IPS-15b (cell line): ENCODE results near the gene LCN12.
A peak's percentile ranks its signal among the peaks of the same experiment; 100 is the strongest.

Experiments used
- H3K27me3 ChIP-seq: one replicate; pipeline ENCODE4 v1.6.1; 2013; ENCODE audit warnings: low read length; ENCODE audit not compliant: control insufficient read depth, insufficient read depth
- H3K36me3 ChIP-seq: one replicate; pipeline ENCODE4 v1.6.1; 2013; ENCODE audit warnings: low read length; ENCODE audit not compliant: control insufficient read depth, insufficient read depth
- H3K4me1 ChIP-seq: one replicate; pipeline ENCODE4 v1.6.1; 2013; ENCODE audit warnings: mild to moderate bottlenecking, low read length; ENCODE audit not compliant: control insufficient read depth, insufficient read depth
- H3K4me3 ChIP-seq: one replicate; pipeline ENCODE4 v1.5.1; 2013; ENCODE audit warnings: low read depth, low read length
- H3K9ac ChIP-seq: one replicate; pipeline ENCODE4 v1.6.1; 2013; ENCODE audit warnings: low read depth, mild to moderate bottlenecking, low read length
- H3K9me3 ChIP-seq: one replicate; pipeline ENCODE4 v1.6.1; 2013; ENCODE audit warnings: mild to moderate bottlenecking, low read length; ENCODE audit not compliant: control insufficient read depth, insufficient read depth

Gene LCN12

DNA sequence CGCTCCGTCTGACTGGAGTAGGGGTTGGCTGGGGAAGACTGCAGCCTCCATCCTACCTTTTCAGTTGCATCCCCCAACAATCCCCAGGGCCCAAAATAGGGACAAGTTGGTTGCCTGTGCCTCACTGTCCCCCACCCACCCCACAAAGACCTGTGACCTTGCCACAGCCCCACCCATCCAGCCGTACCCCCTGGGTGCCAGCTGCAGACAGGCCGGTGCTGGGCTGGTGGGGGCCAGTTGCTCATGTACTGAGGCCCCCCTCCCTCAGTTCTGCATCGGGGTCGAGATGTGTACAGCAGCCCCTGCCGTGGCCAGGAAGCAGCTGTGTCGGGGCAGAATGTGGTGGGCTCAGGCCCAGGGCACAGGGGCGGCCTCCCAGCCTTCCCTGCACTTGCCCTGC is 31.1 kb downstream of the LCN12 start:
- Histone ChIP-seq H3K36me3 (no peaks in the 10 kb centered on the region), H3K4me3 (no peak overlapping the region), H3K9ac (no peak overlapping the region), H3K4me1 (no peaks in the 10 kb centered on the region), H3K9me3 (no peaks in the 10 kb centered on the region), H3K27me3 (peaks cover 15% of the 10 kb centered on the region)

DNA sequence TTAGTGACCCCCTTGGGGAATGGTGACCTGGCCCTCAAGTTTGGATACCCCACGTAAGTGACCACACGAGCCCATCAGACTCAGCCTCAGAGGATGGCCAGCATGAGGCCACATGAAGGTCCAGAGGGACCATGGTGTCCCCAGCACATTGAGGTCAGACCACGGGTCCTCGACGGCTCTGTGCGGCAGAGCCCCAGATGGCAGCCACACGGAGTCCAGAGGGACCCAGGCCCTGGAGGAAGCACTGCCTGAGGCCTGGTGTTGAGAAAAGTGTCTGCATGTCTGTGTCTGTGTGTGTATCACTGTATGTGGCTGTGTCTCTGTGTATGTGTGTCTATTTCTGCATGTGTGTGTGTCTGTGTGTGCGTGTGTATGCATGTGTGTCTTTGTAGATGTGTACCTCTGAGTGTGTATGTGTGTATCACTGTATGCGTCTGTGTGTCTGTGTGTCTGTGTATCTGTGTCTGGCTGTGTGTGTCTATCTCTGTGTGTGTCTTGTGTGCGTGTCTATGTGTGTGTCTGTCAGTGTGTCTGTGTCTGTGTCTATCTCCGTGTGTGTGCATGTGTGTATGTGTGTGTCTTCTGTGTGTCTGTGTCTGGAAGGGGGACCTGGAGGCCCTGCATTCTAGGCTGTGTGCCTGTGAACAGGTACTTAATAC is 31.7 kb downstream of the LCN12 start:
- no peaks in the 10 kb centered on the region for H3K9me3 ChIP-seq
- no peaks in the 10 kb centered on the region for H3K36me3 ChIP-seq
- H3K27me3 ChIP-seq: peaks cover 15% of the 10 kb centered on the region
- H3K4me3 ChIP-seq: no peak overlapping the region
- H3K9ac ChIP-seq: no peak overlapping the region
- no peaks in the 10 kb centered on the region for H3K4me1 ChIP-seq

DNA sequence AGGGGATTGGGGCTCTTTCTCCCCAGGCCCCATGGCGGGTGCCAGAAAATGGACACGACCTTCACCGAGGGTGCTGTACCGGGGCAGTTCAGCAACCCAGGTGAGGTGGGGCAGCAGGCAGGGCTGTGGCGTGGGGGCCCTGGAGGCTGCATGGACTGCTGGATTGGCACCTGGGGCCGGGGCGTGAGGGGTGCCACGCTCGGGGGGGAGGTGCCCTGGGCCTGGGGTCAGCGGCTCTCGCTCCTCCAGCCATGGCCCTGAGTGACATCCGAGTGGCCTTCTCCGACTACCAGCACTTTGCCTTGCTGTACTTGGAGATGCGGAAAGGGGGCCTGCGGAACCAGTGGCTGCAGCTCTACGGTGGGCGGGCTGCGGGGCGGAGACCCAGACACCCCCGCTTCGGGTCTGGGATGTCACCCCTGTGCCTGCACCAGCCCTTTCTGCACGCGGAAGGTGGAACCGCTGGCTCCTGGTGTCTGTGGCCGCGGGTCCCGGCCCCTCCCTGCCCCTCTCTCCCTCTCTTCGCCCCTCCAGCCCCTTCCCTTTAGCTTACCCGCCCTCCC is 32.5 kb downstream of the LCN12 start:
- Histone ChIP-seq H3K4me3 (peak overlapping the region; percentile 37), H3K4me1 (no peaks in the 10 kb centered on the region), H3K27me3 (peaks cover 15% of the 10 kb centered on the region), H3K9ac (no peak overlapping the region), H3K9me3 (no peaks in the 10 kb centered on the region), H3K36me3 (no peaks in the 10 kb centered on the region)

GRCh38 chr9:136985027-136985602 is 33.0 kb downstream of the LCN12 start:
- Histone ChIP-seq H3K4me3 (peak overlapping the region; percentile 37), H3K27me3 (peaks cover 15% of the 10 kb centered on the region), H3K36me3 (no peaks in the 10 kb centered on the region), H3K9ac (no peak overlapping the region), H3K9me3 (no peaks in the 10 kb centered on the region), H3K4me1 (no peaks in the 10 kb centered on the region)

GRCh38 chr9:136985853-136986252 is 33.8 kb downstream of the LCN12 start:
- peaks cover 19% of the 10 kb centered on the region for H3K27me3 ChIP-seq
- peaks cover 4% of the 10 kb centered on the region for H3K9me3 ChIP-seq
- H3K4me3 ChIP-seq: no peak overlapping the region
- H3K9ac ChIP-seq: no peak overlapping the region
- no peaks in the 10 kb centered on the region for H3K4me1 ChIP-seq
- no peaks in the 10 kb centered on the region for H3K36me3 ChIP-seq

- Histone ChIP-seq H3K9ac (no peak overlapping the region), H3K4me3 (no peak overlapping the region), H3K4me1 (no peaks in the 10 kb centered on the region), H3K27me3 (peaks cover 26% of the 10 kb centered on the region), H3K9me3 (peaks cover 4% of the 10 kb centered on the region), H3K36me3 (no peaks in the 10 kb centered on the region)
These were observed 36.8 kb downstream of the LCN12 start for GRCh38 chr9:136988872-136989271.

DNA sequence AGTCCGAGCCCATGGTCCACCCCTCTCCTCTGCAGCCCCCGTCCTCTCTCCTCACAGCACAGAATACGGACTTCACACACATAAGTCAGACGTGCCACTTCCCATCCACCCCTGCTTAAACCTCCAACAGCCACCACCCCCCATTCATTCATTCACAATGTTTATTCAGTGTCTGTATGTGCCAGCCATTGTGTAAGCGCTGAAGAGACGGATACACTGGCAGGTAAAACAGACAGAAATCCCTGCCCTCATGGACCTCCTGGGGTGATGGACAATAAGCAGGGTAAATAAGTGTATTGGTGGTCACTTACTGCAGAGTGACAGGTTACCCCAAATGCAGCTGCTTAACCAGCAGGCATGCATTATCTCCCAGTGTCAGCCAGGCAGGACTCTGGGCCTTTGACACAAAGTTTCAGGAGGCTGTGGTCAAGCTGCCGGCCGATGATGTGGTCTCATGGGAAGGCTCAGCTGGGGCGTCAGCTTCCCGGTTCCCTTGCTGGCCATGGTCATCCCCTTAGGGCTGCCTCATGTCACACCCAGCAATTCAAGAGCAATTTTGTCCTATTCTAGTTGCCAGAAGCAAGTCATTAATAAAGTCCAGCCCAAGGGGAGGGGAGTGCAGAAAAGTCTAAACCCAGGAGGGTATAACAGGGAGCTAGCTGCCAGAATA is 38.3 kb downstream of the LCN12 start:
- H3K27me3 ChIP-seq: peaks cover 19% of the 10 kb centered on the region
- no peak overlapping the region for H3K9ac ChIP-seq
- no peaks in the 10 kb centered on the region for H3K4me1 ChIP-seq
- H3K9me3 ChIP-seq: peaks cover 4% of the 10 kb centered on the region
- H3K4me3 ChIP-seq: no peak overlapping the region
- H3K36me3 ChIP-seq: no peaks in the 10 kb centered on the region

DNA sequence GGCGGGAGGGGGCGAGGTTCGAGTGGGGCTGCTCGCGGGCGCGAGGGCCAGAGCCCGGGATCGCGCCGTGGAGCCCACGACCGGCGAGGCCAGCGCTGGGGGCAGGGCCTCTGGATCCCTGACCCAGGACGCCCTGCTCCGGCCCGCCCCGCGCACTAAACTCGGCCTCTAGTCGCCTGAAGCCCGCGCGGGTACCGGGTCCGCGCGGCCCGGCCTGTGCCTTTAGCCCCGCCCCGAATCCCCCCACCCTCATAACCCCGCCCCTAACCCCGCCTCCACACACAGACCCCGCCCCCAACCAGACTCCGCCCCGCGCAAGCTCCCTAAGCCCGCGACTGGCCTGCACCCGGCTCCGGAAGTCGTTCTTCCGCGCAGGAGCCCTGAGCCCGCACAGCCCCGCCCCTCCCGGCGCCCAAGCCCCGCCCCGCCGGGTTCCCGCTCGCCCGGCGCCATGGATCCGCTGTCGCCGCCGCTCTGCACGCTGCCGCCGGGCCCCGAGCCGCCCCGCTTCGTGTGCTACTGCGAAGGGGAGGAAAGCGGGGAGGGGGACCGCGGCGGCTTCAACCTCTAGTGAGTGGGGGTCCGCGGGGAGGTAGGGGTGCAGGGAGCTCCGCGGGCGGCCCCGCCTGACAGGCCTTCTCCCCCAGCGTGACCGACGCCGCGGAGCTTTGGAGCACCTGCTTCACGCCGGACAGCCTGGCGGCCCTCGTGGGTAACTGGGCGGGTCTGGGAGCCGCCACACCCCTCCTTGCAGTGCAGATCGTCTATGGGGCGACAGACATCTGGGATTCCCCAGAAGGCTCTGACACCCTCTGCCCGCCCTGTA is 40.1 kb downstream of the LCN12 start, which contains the start of gene PAXX:
PAXX (plus strand) TSS at position 430 of the 826 bp plus-strand sequence; CDS start at position 452, 22 bp downstream.
- H3K4me3 ChIP-seq: peak within 1 kb of the TSS; percentile 73
- H3K4me1 ChIP-seq: peaks cover 4% of the 10 kb centered on the region
- H3K9ac ChIP-seq: peak within 1 kb of the TSS; percentile 47
- H3K27me3 ChIP-seq: peaks cover 17% of the 10 kb centered on the region
- peaks cover 4% of the 10 kb centered on the region for H3K9me3 ChIP-seq
- H3K36me3 ChIP-seq: no peaks in the 10 kb centered on the region

- Histone ChIP-seq H3K9me3 (peaks cover 4% of the 10 kb centered on the region), H3K36me3 (no peaks in the 10 kb centered on the region), H3K9ac (peak overlapping the region; percentile 47), H3K4me1 (peaks cover 5% of the 10 kb centered on the region), H3K27me3 (peaks cover 17% of the 10 kb centered on the region), H3K4me3 (peak overlapping the region; percentile 73)
These were observed 40.8 kb downstream of the LCN12 start for GRCh38 chr9:136992819-136993369.

DNA sequence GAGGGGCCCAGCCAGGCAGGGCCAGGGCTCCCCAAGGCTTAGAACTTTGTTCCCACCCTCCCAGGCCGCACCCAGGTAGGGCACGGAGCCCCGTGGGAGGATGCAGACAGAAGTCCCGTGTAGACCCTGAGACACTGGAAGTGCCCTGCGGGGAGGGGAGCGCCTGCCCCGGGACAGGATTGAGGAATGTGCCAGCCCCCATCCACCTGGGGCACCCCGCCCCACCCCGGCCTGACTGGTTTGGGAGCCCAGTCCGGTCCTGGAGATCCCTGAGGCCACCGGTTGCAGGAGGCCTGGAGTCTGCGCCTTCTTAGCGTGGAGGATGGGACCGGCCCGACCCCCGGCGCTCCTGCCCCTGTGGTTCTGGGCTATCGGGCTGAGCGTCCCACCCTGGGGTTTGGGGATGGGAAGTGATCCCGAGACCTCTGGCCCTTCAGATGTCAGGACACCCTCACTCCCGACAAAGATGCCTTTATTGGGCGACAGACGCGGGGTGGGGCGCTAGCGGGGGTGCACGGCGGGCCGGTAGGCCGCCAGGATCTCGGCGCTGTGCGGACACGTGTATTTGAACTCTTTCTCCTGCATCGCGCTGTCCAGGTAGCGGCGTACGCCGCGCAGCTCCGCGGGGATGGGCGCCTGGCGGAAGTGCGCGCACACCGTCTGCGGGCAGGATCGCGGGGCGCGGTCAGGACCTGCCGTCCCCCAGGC is 42.3 kb downstream of the LCN12 start:
- H3K4me1 ChIP-seq: peaks cover 5% of the 10 kb centered on the region
- H3K9ac ChIP-seq: no peak overlapping the region
- peaks cover 17% of the 10 kb centered on the region for H3K27me3 ChIP-seq
- no peaks in the 10 kb centered on the region for H3K36me3 ChIP-seq
- H3K9me3 ChIP-seq: peaks cover 4% of the 10 kb centered on the region
- peak overlapping the region; percentile 43 for H3K4me3 ChIP-seq

DNA sequence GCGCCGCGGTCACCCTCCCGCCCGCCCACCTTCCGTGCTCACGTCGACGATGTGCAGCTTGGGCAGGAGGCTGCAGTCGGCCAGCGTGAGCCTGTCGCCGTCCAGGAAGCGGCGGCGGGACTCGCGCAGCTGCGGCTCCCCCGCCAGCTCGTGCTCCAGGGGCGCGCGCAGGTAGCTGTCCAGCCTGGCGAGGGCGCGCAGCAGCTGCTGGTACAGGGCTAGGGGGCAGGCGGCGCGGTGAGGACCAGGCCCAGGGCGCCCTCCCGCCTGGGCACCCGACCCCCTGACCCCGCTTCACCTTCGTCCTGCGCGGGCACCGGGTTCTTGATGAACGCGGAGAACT is 42.8 kb downstream of the LCN12 start:
- H3K4me1 ChIP-seq: peaks cover 5% of the 10 kb centered on the region
- no peaks in the 10 kb centered on the region for H3K36me3 ChIP-seq
- H3K9me3 ChIP-seq: peaks cover 4% of the 10 kb centered on the region
- no peak overlapping the region for H3K9ac ChIP-seq
- H3K27me3 ChIP-seq: peaks cover 17% of the 10 kb centered on the region
- peak overlapping the region; percentile 43 for H3K4me3 ChIP-seq
